Mesendoderm (in vitro differentiated cells): ENCODE results near the gene HLA-DPB1.

ENCODE experiments used
- DNase-seq: peaks from one replicate; pipeline ENCODE4 v3.0.0; 2013
- H2AK5ac ChIP-seq: 2 replicates; pipeline ENCODE4 v1.6.1; 2013; ENCODE audit warnings: low read length, inconsistent platforms
- H2BK120ac ChIP-seq: 2 replicates; pipeline ENCODE4 v1.6.1; 2013; ENCODE audit warnings: low read depth, mild to moderate bottlenecking, low read length, moderate library complexity, mixed read lengths
- H2BK15ac ChIP-seq: replicated peaks from 2 replicates; pipeline ENCODE4 v1.6.1; 2013; ENCODE audit warnings: low read depth, mild to moderate bottlenecking, moderate library complexity
- H2BK5ac ChIP-seq: 2 replicates; pipeline ENCODE4 v1.6.1; 2013; ENCODE audit warnings: low read length, inconsistent platforms
- H3K18ac ChIP-seq: 2 replicates; pipeline ENCODE4 v1.6.1; 2013; ENCODE audit warnings: mild to moderate bottlenecking, low read length, mixed read lengths
- H3K23ac ChIP-seq: one replicate; pipeline ENCODE4 v1.6.1; 2013; ENCODE audit warnings: low read length
- H3K27ac ChIP-seq: 2 replicates; pipeline ENCODE4 v1.5.1; 2013; ENCODE audit warnings: low read depth, mild to moderate bottlenecking, inconsistent platforms, low read length, moderate library complexity
- H3K27me3 ChIP-seq: 2 replicates; pipeline ENCODE4 v1.6.1; 2013; ENCODE audit warnings: low read length, control low read depth, mild to moderate bottlenecking, inconsistent platforms; ENCODE audit not compliant: insufficient read depth, poor library complexity
- H3K36me3 ChIP-seq: 2 replicates; pipeline ENCODE4 v1.6.1; 2013; ENCODE audit warnings: low read length, inconsistent platforms; ENCODE audit not compliant: control insufficient read depth, insufficient read depth
- H3K4ac ChIP-seq: one replicate; pipeline ENCODE4 v1.6.1; 2013; ENCODE audit warnings: low read depth, mild to moderate bottlenecking, low read length, moderate library complexity
- H3K4me1 ChIP-seq: 2 replicates; pipeline ENCODE4 v1.6.1; 2013; ENCODE audit warnings: low read depth, low read length, inconsistent platforms; ENCODE audit not compliant: control insufficient read depth
- H3K4me2 ChIP-seq: 2 replicates; pipeline ENCODE4 v1.6.1; 2013; ENCODE audit warnings: low read length
- H3K4me3 ChIP-seq: 2 replicates; pipeline ENCODE4 v1.5.1; 2013; ENCODE audit warnings: mild to moderate bottlenecking, low read length
- H3K56ac ChIP-seq: one replicate; pipeline ENCODE4 v1.6.1; 2013; ENCODE audit warnings: low read length
- H3K79me1 ChIP-seq: 2 replicates; pipeline ENCODE4 v1.6.1; 2013; ENCODE audit warnings: low read length, inconsistent platforms
- H3K79me2 ChIP-seq: 2 replicates; pipeline ENCODE4 v1.6.1; 2013; ENCODE audit warnings: mild to moderate bottlenecking, low read length; ENCODE audit not compliant: control insufficient read depth, insufficient read depth
- H3K9ac ChIP-seq: 2 replicates; pipeline ENCODE4 v1.6.1; 2013; ENCODE audit warnings: low read length, inconsistent platforms
- H4K5ac ChIP-seq: one replicate; pipeline ENCODE4 v1.6.1; 2013; ENCODE audit warnings: low read length
- H4K8ac ChIP-seq: one replicate; pipeline ENCODE4 v1.6.1; 2013; ENCODE audit warnings: low read depth, mild to moderate bottlenecking, control low read depth, low read length, moderate library complexity
- WGBS: extraction: QIAGEN DNeasy Blood & Tissue Kit; methylation state at CpG from one replicate; pipeline ENCODE4 v1.1.7; 2013; ENCODE audit warnings: low lambda C conversion rate, missing lambda C conversion rate; ENCODE audit not compliant: insufficient coverage; ENCODE audit errors: extremely low coverage; 5-methylcytosine and 5-hydroxymethylcytosine counted together

HLA-DPB1 gene

DNA sequence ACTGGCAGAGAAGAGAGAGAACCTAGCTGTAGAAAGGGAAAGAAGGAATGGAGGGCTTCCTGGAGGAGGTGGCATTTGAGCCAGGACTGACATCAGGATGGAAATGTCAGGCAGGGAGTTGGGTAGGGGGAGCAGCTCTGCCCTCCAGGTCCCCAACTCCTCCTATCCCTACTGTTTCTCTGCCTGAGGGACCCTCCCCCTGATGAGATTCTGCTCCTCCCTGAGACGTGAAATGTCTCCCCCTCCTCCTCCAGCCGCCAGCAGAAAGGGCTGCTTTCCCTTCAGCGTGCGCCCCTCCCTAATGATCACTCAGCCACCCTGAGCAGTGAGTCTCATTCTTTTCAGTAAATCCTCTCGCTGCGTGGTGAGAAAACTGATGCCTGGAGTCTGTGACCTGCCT, 40.6 kb downstream of the HLA-DPB1 start:
- no peak overlapping the region for H3K18ac ChIP-seq
- peak overlapping the region; percentile 86 for H3K56ac ChIP-seq
- H2BK5ac ChIP-seq, result peak overlapping the region; percentile 14
- H3K4me2 ChIP-seq, result peak overlapping the region; percentile 87
- H3K79me1 ChIP-seq, result no peaks in the 10 kb centered on the region
- peak overlapping the region; percentile 77 for H3K9ac ChIP-seq
- H3K4ac ChIP-seq, result no peak overlapping the region
- no peak overlapping the region for H3K27ac ChIP-seq
- WGBS, result no CpG with 5 or more reads among the region's 6 CpGs
- peak overlapping the region; percentile 55 for H3K4me3 ChIP-seq
- H3K23ac ChIP-seq, result no peak overlapping the region
- no peak overlapping the region for H2BK120ac ChIP-seq
- no peak overlapping the region for H4K5ac ChIP-seq
- H2AK5ac ChIP-seq, result no peak overlapping the region
- no peaks in the 10 kb centered on the region for H3K4me1 ChIP-seq
- peaks cover 19% of the 10 kb centered on the region for H3K79me2 ChIP-seq
- DNase-seq, result peak; percentile 76
- H2BK15ac ChIP-seq, result no peak overlapping the region
- H3K36me3 ChIP-seq, result no peaks in the 10 kb centered on the region
- H4K8ac ChIP-seq, result no peak overlapping the region
- no peaks in the 10 kb centered on the region for H3K27me3 ChIP-seq

DNA sequence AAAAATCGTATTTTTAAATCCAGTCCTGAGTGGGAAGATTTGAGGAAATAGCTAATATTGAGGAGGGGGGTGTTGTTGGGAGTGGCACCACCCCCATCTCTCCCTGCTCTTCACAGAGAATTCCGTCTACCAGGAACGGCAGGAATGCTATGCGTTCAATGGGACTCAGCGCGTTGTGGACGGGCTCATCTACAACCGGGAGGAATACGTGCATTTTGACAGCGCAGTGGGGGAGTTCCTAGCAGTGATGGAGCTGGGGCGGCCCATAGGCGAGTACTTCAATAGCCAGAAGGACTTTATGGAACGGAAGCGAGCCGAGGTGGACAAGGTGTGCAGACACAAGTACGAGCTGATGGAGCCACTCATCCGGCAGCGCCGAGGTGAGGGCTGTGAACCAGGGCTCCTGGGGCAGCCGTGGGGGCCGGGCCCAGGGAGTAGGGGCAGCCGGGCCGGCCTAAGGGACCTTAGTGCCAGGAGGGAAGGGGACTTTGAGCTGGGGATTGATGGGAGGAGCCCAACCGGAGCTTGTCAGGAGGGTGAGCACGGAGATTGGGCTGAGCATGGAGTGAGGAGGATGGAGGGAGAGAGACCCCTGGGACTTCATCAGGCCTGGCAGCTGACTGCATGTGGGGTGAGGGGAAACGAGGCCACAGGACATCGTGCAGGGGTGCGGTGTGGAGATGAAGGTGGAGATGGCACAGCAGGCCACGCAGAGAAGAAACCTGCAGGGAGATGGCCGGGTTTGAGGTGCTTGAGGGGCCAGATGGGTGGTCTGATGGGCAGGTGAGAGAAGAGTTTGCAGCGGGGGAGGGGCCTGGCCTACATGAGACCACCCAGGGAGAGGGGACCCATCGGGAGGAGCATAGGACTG, 41.3 kb downstream of the HLA-DPB1 start:
- Histone ChIP-seq H3K18ac (peak overlapping the region; percentile 13), H3K4me1 (no peaks in the 10 kb centered on the region), H3K27ac (no peak overlapping the region), H4K5ac (no peak overlapping the region), H3K79me2 (peaks cover 23% of the 10 kb centered on the region), H3K56ac (peak overlapping the region; percentile 86), H2BK120ac (no peak overlapping the region), H3K4ac (no peak overlapping the region), H2BK15ac (no peak overlapping the region), H2AK5ac (no peak overlapping the region), H4K8ac (no peak overlapping the region), H3K36me3 (no peaks in the 10 kb centered on the region), H3K79me1 (no peaks in the 10 kb centered on the region), H3K27me3 (no peaks in the 10 kb centered on the region), H3K23ac (no peak overlapping the region), H3K4me2 (peak overlapping the region; percentile 87), H3K9ac (peak overlapping the region; percentile 77), H2BK5ac (peak overlapping the region; percentile 14), H3K4me3 (peak overlapping the region; percentile 55)
- peak; percentile 72 for DNase-seq
- WGBS, result no CpG with 5 or more reads among the region's 32 CpGs

DNA sequence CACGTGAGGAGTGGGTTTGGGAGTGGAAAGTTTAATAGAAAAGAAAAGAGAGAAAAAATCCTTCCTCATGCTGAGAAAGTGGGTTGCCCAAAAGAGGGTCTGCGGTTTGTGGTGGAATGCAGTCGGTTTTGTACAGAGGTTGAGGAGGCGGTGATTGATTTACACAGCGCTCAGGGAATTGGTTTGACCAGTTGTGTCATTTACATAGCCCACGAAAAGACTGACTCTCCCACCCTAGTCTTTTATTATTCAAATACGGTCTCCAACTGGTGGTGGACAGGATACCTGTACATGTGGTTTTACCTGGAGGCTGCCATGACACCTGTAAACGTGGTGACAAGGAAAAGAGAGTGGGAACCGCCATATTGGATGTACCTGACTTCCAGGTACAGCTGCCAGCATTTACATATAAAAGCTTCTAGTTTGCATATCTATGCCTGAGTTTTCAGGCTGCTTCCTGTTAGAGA, 42.1 kb downstream of the HLA-DPB1 start:
- H3K27me3 ChIP-seq, result no peaks in the 10 kb centered on the region
- DNase-seq, result peak; percentile 69

DNA sequence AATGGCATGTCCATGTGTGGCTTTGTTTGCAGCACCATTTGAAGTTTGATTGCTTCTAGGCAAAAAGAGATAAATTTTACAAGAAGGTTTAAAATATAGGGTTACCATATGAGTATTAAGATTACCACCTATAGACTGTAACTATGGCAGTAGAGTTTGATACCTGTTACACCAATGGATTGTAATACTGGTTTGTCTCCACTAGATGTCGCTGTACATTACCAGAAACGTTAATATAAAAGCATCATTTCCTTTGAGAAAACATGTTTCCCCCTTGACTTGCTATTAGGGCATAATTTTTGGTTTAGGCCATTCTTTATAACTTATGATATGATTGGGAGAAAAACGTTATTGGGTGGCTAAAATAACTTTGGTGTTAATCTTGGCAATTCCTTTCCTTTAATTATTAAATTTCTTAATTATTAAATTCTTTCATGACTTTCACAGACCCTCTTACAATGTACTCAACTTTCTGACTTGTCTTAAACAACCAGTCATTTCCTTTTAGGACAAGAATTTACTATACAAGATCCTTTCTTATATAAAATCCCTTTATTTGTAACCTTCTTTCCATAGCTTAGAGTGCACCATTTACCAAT, 42.8 kb downstream of the HLA-DPB1 start:
- H2BK5ac ChIP-seq, result no peak overlapping the region
- H3K79me1 ChIP-seq, result peaks cover 5% of the 10 kb centered on the region
- WGBS, result no CpG with 5 or more reads among the region's 3 CpGs
- H2AK5ac ChIP-seq, result no peak overlapping the region
- H3K4me3 ChIP-seq, result no peak overlapping the region
- H2BK15ac ChIP-seq, result no peak overlapping the region
- H4K8ac ChIP-seq, result no peak overlapping the region
- H3K36me3 ChIP-seq, result no peaks in the 10 kb centered on the region
- peak overlapping the region; percentile 42 for H3K9ac ChIP-seq
- H3K18ac ChIP-seq, result no peak overlapping the region
- peaks cover 26% of the 10 kb centered on the region for H3K79me2 ChIP-seq
- H3K4me1 ChIP-seq, result no peaks in the 10 kb centered on the region
- no peak overlapping the region for H3K27ac ChIP-seq
- no peak overlapping the region for H2BK120ac ChIP-seq
- no peak overlapping the region for H3K23ac ChIP-seq
- peak overlapping the region; percentile 25 for H3K4me2 ChIP-seq
- peak overlapping the region; percentile 50 for H3K56ac ChIP-seq
- H3K27me3 ChIP-seq, result no peaks in the 10 kb centered on the region
- peak; percentile 71 for DNase-seq
- no peak overlapping the region for H3K4ac ChIP-seq
- H4K5ac ChIP-seq, result no peak overlapping the region

More for the DNA sequence above, 42.1 kb downstream of the HLA-DPB1 start:
- no peaks in the 10 kb centered on the region for H3K4me1 ChIP-seq
- H3K23ac ChIP-seq, result no peak overlapping the region
- H3K4me2 ChIP-seq, result peak overlapping the region; percentile 87
- H3K56ac ChIP-seq, result peak overlapping the region; percentile 86
- H4K8ac ChIP-seq, result no peak overlapping the region
- no peak overlapping the region for H2BK5ac ChIP-seq
- H2BK120ac ChIP-seq, result no peak overlapping the region
- peaks cover 23% of the 10 kb centered on the region for H3K79me2 ChIP-seq
- peak overlapping the region; percentile 42 for H3K27ac ChIP-seq
- H3K79me1 ChIP-seq, result no peaks in the 10 kb centered on the region
- WGBS, result no CpG with 5 or more reads among the region's 9 CpGs
- H3K4me3 ChIP-seq, result peak overlapping the region; percentile 55
- peak overlapping the region; percentile 33 for H4K5ac ChIP-seq
- peak overlapping the region; percentile 77 for H3K9ac ChIP-seq
- no peaks in the 10 kb centered on the region for H3K36me3 ChIP-seq
- no peak overlapping the region for H2BK15ac ChIP-seq
- no peak overlapping the region for H3K4ac ChIP-seq
- no peak overlapping the region for H2AK5ac ChIP-seq
- peak overlapping the region; percentile 13 for H3K18ac ChIP-seq

DNA sequence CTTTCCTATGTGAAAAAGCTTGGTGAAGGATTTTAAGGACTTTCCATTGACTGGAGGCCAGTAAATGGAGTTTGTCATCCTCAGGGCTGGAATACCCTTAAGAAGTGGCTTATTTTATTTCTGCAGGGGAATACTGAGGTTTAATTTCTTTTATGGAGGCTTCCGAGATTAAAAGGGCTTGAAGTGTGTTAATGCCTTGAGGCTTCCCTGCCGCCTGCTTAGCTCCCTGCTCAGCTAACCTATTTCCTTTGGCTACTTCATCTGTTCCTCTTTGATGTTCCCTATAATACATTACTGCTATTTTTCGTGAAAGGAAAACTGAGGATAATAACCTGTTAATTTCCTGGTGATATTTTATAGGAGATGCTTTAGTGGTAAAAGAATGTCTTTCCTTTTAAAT, 44.2 kb downstream of the HLA-DPB1 start:
- Histone ChIP-seq H3K79me1 (peaks cover 5% of the 10 kb centered on the region), H2AK5ac (no peak overlapping the region), H3K4me1 (no peaks in the 10 kb centered on the region), H3K23ac (no peak overlapping the region), H3K36me3 (no peaks in the 10 kb centered on the region), H3K27ac (no peak overlapping the region), H4K5ac (no peak overlapping the region), H3K4ac (no peak overlapping the region), H3K79me2 (peaks cover 27% of the 10 kb centered on the region), H3K27me3 (no peaks in the 10 kb centered on the region), H2BK5ac (no peak overlapping the region), H2BK120ac (no peak overlapping the region), H2BK15ac (no peak overlapping the region), H3K18ac (no peak overlapping the region), H4K8ac (no peak overlapping the region), H3K4me3 (no peak overlapping the region), H3K9ac (no peak overlapping the region), H3K56ac (no peak overlapping the region), H3K4me2 (no peak overlapping the region)
- DNase-seq, result no peak
- no CpG with 5 or more reads among the region's 3 CpGs for WGBS
